HAP-1 (cell line): ENCODE measurements around the gene PIK3R6.
"Not testable (repeated sequence)": the region's sequence is repeated elsewhere in the genome, so short reads cannot be mapped to it uniquely, and the experiment has no call there.

Experiments
- DNase-seq, 2 experiments: peaks; one replicate each; pipeline ENCODE4 v3.0.0-alpha.2; 2016 to 2020; ENCODE audit warnings: low spot score in 2 of 2
- H3K27me3 ChIP-seq: fragments of 250-450 bp; sonication (Bioruptor Pico); 2 replicates; pipeline ENCODE4 v1.5.1; 2020; ENCODE audit warnings: low read depth, mild to moderate bottlenecking, moderate library complexity
- H3K36me3 ChIP-seq: fragments of 250-450 bp; sonication (Bioruptor Pico); replicated peaks from 2 replicates; pipeline ENCODE4 v1.5.1; 2020; ENCODE audit warnings: mild to moderate bottlenecking
- H3K4me1 ChIP-seq: fragments of 250-450 bp; sonication (Bioruptor Pico); 2 replicates; pipeline ENCODE4 v1.5.1; 2020; ENCODE audit warnings: mild to moderate bottlenecking
- H3K4me3 ChIP-seq: fragments of 250-450 bp; sonication (Bioruptor Pico); 2 replicates; pipeline ENCODE4 v1.5.1; 2020; ENCODE audit warnings: mild to moderate bottlenecking, moderate library complexity
- H3K9me3 ChIP-seq: fragments of 250-450 bp; sonication (Bioruptor Pico); 2 replicates; pipeline ENCODE4 v1.5.1; 2020; ENCODE audit warnings: mild to moderate bottlenecking, moderate library complexity
- in situ Hi-C: fragments of 300-500 bp; cut with MboI; formaldehyde crosslinking; loops from 3 replicates; pipeline ENCODE4 v1.14.3; 2020; ENCODE audit warnings: low sequenced_read_pairs, inconsistent platforms, mixed read lengths

The PIK3R6 gene

DNA sequence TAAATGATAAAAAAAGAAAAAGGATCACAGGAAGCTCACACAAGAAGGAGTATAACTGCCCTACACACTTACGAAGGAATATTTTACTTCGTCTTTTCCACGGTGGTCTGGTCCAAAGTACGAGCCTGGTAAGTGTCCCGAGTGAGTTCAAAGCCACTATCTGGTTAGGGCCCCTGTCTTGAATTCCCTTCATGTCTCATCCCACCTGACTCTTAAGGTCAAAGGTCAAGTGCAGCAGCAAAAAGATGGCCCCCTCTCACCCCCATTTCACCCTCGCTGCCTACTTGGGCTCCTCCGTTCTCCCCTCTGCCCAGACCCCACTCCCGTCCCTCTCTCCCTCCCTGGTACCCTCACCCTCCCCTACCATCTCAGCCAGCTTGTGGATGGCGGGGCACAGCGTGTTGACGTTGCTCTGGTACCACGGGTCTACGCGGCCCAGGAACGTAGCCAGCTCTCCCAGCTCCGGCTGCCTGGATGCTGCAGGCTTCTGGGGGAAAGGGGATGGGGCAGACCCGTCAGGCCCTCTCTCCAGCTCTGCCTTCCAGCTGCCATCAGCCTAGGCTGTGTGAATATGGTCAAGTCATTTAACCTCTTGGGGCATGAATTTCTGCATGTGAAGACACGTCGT is 40.6 kb downstream of the PIK3R6 start:
- Histone ChIP-seq H3K9me3 (no peaks in the 10 kb centered on the region), H3K27me3 (no peaks in the 10 kb centered on the region), H3K4me1 (no peaks in the 10 kb centered on the region), H3K36me3 (no peaks in the 10 kb centered on the region), H3K4me3 (no peak overlapping the region)
- DNase-seq = no peak
- in situ Hi-C loops = no loop called here

DNA sequence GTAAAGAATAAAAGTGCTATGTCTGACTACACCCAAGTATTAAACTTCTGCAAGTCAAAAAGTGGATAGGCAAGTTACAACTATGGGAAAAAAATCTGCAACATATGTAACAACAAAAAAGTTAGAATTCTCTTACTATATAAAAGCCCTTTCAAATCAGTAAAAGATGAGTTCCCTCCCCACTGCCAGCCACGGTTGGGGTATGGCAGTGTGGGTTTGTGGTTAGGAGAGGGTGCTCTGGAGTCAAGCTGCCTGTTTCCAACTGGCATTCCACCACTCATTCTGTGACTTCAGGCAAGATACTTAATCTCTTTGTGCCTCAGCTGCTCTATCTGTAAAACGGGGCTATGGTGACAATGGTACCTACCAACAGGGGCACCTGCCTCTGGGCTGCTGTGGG is 41.7 kb downstream of the PIK3R6 start:
- no peaks in the 10 kb centered on the region for H3K27me3 ChIP-seq
- no peaks in the 10 kb centered on the region for H3K36me3 ChIP-seq
- H3K9me3 ChIP-seq = no peaks in the 10 kb centered on the region
- in situ Hi-C loops = no loop called here
- H3K4me1 ChIP-seq = no peaks in the 10 kb centered on the region
- no peak overlapping the region for H3K4me3 ChIP-seq
- no peak for DNase-seq

DNA sequence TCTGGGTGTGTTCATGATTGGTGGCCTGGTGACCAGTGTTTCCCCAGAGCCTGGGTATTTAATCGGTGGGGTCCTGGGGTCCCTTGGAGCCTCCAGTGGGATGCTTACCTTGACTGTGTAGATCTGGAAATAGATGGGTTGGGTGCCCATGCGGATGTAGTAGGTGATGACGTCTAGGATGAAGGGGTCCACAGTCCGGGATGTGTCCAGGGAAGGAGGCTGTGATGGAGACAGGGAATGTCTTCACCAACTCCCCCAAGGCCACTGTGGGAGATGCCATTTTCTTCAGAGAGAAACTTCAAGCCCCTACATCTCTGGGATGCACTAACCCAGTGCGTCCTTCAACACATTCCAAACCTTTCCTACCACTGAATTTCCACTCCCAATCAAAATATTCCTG is 44.2 kb downstream of the PIK3R6 start:
- H3K4me1 ChIP-seq = no peaks in the 10 kb centered on the region
- H3K4me3 ChIP-seq = no peak overlapping the region
- in situ Hi-C loops = no loop called here
- H3K27me3 ChIP-seq = no peaks in the 10 kb centered on the region
- no peak for DNase-seq
- no peaks in the 10 kb centered on the region for H3K9me3 ChIP-seq
- no peaks in the 10 kb centered on the region for H3K36me3 ChIP-seq

DNA sequence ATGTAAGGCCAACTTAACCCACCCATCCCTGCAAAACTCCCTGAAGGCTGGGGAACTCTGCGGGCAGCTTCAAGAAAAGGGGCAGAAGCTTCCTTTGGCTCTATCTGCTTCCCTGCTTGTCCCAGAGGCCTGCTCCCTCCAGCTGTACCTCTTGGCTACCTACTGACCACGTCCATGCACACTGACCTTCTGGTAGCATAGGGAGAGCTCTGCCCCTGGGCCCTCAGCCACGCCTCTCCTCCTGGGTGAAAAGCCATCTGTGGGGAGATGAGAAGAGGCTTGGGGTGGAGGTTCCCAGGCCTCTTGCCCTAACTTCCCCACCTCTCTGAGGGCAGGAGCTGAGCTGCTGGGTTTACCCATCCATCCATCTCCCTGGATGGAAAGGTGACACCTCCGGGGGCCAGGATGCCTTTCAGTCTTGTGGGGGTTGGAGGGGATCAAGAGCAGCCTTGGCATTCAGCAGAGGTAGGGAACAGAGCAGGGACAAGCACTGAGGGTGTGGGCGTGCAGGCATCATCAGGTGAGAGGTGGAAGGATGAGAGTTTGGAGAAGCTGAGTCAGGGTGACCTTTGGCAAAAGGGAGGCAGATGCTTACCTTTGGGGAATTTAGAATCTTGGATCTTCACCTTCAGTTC is 45.0 kb downstream of the PIK3R6 start:
- Histone ChIP-seq H3K9me3 (no peaks in the 10 kb centered on the region), H3K27me3 (no peaks in the 10 kb centered on the region), H3K4me3 (no peak overlapping the region), H3K36me3 (no peaks in the 10 kb centered on the region), H3K4me1 (no peaks in the 10 kb centered on the region)
- no peak for DNase-seq
- in situ Hi-C loops = no loop called here

DNA sequence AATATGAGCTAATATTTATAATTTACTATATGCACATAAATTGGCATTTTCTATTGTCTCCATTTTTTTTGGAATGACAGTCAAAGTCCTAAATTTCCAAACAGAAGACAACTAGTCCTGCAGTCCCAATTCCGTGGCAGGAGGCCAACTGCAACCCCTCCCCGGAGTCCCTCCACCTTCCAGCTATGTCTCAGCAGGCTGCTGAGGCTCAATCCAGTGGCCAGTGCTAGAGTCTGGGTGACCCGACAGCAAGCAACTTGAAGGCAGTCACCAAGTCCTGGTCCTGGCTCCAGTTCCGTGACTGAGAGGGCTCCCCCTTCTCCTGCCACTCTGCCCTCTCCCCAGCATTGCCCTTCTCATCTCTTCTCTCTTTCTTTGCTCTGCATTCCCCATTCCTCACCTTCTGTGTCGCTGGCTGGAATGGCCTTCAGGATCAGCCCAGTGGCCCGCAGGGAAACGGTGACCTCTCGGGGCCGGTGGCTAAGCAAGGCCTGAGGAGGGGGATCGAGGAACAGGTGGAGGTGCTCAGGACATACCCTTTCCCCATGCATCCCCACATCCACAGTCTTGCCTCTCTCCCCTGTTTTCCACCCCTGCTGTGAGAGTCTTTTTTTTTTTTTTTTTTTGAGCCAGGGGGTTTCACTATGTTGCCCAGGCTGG is 45.9 kb downstream of the PIK3R6 start:
- Histone ChIP-seq H3K27me3 (no peaks in the 10 kb centered on the region; the same call in 1 of the 2 replicates), H3K4me3 (no peak overlapping the region), H3K9me3 (no peaks in the 10 kb centered on the region), H3K36me3 (no peaks in the 10 kb centered on the region), H3K4me1 (no peaks in the 10 kb centered on the region)
- in situ Hi-C loops = no loop called here
- DNase-seq = no peak

DNA sequence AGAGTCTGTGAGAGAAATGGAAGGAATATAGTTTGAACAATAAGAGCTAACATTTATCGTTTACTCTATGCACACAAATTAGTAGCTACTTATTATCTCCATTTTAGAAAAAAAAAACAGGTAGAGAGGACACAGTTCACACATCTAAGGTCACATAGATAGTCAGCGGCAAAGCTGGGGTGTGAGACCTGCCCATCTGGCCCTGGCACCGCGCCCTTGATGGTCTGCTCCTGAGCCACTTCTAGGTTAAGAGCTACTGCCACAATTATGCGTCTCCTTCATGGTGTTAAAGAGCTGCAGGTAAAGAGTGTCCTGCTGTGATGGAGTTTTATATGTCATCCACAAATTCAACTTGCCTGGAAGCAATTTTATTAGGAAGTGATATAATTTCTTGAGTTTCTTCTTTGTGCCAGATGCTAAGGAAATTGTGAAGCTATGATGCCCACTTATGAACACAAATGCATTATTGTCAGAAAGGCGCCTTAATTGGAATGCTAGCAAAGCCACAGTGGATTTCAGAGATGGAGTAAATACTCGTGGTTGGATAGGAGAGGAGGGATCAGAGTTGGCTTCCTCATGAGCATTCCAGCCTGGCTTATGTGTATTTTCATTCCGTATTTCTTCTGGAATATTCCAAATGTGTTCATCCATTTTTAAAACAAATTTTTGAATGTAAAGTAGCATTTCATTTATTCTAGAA is 47.0 kb downstream of the PIK3R6 start:
- Histone ChIP-seq H3K27me3 (no peaks in the 10 kb centered on the region; the same call in 1 of the 2 replicates), H3K9me3 (no peaks in the 10 kb centered on the region), H3K4me3 (no peak overlapping the region), H3K4me1 (no peaks in the 10 kb centered on the region), H3K36me3 (no peaks in the 10 kb centered on the region)
- in situ Hi-C loops = no loop called here
- DNase-seq = no peak

DNA sequence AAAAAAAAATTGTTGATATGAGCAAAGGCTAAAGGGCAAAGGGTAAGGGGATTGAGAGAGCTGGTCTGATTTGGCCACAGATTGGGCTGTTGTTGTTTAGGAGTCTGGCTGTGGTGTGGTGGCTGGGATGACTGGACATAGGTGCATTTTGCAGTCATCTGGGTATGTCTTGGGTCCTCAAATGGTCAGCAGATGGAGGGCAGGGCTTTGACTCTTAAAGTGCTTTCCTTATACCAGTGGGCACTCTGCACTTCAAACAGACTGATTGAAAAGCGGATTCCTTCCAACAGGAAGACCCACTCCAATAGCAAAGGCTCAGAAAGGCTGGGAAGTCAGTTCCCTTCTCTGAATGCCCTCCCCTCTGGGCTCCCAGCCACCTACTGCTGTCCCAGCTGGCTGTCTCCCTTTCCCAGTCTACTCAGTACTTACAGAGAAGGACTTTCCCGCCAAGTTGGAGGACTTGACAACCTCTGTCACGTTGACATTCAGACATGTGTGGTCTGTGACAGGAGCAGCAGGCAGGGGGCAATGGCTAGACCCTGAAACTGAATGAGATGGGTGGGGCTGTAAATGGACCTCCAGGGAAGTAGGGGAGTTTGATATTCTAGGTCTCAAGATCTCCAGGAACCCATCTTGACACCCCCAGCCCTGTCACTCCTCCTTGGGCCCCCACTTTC is 48.7 kb downstream of the PIK3R6 start:
- Histone ChIP-seq H3K27me3 (no peaks in the 10 kb centered on the region; the same call in 1 of the 2 replicates), H3K4me1 (no peaks in the 10 kb centered on the region), H3K4me3 (no peak overlapping the region), H3K9me3 (no peaks in the 10 kb centered on the region), H3K36me3 (no peaks in the 10 kb centered on the region)
- in situ Hi-C loops = no loop called here
- DNase-seq = no peak

DNA sequence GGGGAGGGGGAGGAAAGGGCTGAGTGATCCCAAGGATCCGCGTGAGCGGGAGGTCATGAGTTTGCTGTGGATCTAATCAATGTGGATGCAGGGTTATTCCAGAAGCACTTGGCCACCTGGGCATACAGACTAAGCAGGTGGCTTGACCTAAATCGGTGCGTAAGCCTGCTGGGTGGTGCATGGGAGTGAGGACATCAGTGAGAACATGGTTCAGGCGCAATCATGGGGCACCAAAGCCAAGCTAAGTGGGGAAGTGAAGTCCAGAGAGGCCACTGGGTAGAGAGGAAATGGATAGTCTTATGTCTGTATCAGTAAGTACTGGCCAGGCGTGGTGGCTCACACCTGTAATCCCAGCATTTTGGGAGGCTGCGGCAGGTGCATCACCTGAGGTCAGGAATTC is 49.4 kb downstream of the PIK3R6 start:
- no peak overlapping the region for H3K4me3 ChIP-seq
- H3K36me3 ChIP-seq = no peaks in the 10 kb centered on the region
- in situ Hi-C loops = no loop called here
- no peaks in the 10 kb centered on the region; the same call in 1 of the 2 replicates for H3K27me3 ChIP-seq
- no peaks in the 10 kb centered on the region for H3K4me1 ChIP-seq
- DNase-seq = no peak
- no peaks in the 10 kb centered on the region for H3K9me3 ChIP-seq

DNA sequence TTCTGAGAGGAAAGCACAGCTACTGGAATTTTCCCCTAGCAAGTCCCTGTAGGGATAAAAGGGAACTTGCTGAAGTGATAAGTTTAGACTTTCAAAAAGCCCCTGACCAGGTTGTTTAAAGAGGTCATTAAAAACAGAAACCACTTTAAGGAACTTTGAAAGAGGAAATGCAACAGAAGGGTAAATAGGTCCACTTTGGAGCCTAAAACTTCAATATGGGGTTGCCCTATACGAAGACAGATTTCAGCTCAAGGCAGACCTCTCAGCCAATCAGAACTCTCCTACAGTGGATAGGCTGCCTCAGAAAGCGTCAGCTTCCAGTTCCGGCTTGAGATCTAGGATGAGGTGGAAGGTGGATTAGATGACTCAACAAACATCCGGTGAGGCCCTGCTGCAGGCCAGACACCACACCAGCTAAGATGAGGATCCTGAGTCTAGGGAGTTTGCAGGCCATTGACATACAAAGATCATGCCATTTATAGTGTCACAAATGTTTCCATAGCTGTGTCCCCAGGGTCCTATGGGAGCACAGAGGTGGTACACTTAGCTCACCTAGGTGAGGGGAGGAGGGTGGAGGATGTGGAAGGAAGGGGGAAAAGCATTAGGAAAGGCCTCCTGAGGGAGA is 60.4 kb downstream of the PIK3R6 start:
- in situ Hi-C loops = no loop called here
- DNase-seq = no peak
- H3K9me3 ChIP-seq = peaks cover 2% of the 10 kb centered on the region; the same call in 1 of the 2 replicates
- no peaks in the 10 kb centered on the region for H3K4me1 ChIP-seq
- H3K27me3 ChIP-seq = no peaks in the 10 kb centered on the region
- H3K4me3 ChIP-seq = no peak overlapping the region
- no peaks in the 10 kb centered on the region for H3K36me3 ChIP-seq

DNA sequence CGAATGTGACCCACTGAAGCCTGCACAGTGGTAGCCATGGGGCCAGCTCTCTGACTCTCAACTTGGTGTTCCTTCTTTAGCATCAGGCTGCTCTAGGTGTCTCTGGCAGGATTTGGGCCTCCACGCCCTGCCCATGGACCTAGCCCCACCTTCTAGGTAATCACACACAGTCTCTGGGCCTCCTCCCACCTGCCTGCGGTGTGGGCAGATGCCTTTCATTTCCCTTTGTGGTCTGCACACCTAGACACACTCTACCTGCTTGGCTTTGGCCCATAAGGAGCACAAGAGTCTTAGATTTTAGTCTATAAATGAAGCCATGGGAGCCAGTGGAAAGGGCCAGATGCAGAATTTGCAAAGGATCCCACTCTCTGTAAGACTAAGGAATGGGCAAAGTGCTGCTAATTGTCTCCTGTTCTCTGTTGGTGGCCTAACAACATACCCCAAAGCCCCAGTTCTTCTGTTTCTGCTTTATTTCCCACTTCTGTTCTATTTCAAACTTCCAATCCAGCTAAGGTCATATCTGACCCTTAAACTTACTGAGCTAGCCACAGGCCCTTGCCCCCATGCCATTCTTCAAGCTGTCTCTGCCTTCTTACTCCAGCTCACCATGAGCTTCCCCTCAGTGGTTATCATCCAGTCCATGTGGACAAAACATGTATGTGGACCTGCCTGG is 61.1 kb downstream of the PIK3R6 start:
- Histone ChIP-seq H3K4me1 (no peaks in the 10 kb centered on the region), H3K36me3 (no peaks in the 10 kb centered on the region), H3K4me3 (no peak overlapping the region), H3K27me3 (no peaks in the 10 kb centered on the region), H3K9me3 (peaks cover 2% of the 10 kb centered on the region; the same call in 1 of the 2 replicates)
- no peak for DNase-seq
- in situ Hi-C loops = no loop called here

DNA sequence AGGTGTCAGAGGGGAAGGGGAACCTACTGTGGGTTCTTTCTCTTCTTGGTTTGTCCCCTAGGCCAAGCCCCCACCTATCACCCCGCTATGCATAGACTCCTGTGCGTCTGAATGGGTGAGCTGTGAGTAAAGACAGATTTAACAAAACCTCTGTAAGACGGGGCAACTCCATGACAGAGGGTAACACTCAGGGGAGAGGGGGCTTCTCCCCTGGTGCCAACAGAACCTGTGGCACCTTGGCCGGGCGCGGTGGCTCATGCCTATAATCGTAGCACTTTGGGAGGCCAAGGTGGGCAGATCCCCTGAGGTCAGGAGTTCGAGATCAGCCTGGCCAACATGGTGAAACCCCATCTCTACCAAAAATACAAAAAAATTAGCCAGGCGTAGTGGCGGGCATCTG is 62.1 kb downstream of the PIK3R6 start:
- H3K9me3 ChIP-seq, H3K4me1 ChIP-seq, H3K36me3 ChIP-seq, H3K27me3 ChIP-seq, DNase-seq, in situ Hi-C loops, H3K4me3 ChIP-seq: not testable (repeated sequence)

DNA sequence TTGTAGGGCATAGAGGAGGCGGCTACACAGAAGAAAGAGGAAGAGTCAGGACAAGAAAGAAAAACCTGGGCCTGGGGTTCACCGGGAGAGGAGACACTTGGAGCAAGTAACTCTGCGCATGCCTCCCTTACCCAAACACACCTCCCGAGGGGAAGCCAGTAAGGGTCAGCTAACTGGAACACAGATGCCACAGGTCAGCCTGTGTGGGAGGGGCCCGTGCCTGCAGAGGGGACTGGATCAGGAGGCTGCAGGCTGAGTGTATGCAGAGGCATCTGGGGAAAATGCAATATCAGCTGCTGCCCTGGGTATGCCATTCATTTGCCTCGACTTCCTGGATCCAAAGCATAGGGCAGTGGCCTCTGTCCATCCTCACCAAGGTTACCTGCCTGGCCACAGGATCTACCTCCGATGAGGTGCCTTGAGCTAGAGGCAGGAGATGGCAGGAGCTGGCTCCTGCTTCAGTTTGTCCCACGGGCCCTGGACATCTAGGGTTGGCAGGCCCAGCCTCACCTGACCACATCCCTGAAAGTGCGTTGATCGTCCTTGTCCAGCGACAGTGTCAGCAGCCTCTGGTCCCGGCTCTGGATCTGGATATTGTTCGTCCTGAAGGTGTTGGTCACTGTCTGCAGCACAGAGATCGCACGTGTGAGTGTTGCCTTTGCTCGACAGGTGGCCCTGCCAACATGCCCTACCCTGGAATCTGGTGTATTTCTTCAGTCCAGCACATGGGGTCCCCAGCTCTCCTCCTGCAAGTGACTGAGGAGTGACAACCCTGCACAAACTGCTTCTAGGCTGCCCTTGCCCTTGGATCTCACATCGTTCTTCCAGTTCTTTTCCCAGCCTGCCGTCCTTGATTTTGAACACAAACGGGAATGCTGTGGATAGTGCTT is 63.7 kb downstream of the PIK3R6 start:
- in situ Hi-C loops = no loop called here
- Histone ChIP-seq H3K4me1 (no peaks in the 10 kb centered on the region), H3K27me3 (no peaks in the 10 kb centered on the region), H3K36me3 (no peaks in the 10 kb centered on the region), H3K9me3 (no peaks in the 10 kb centered on the region), H3K4me3 (no peak overlapping the region)
- DNase-seq = no peak
